A673 (cell line): ENCODE results near the gene RTEL1. TPM values are rescaled to one million over a fixed set of nuclear protein-coding genes. Genes with fewer than 3 reads are reported as not detected.

Experiments
- BruUV-seq: library from RNA; stranded (reverse); fragments of 400-500 nt; replicated peaks from 2 replicates; lab custom pipeline; 2021; lab: Mats Ljungman, UMichigan
- CTCF ChIA-PET: fragments of 300-600 bp; sonication (Branson Sonifier 250); formaldehyde crosslinking; loops from one replicate; lab custom pipeline; 2022; ENCODE audit warnings: antibody characterized with exemption; lab: Charles Lee
- POLR2A ChIA-PET: fragments of 300-600 bp; sonication (Branson Sonifier 250); formaldehyde crosslinking; loops from one replicate; lab custom pipeline; 2022; ENCODE audit warnings: antibody characterized with exemption; ENCODE audit not compliant: low non-redundant PET; lab: Charles Lee
- DNase-seq: peaks from one replicate; pipeline ENCODE4 v3.0.0-alpha.2; 2015; ENCODE audit warnings: low spot score
- H3K27ac ChIP-seq: fragments of 200-600 bp; sonication (generic); 2 replicates; pipeline ENCODE4 v1.5.1; 2016; ENCODE audit warnings: mixed run types, low read depth, mild to moderate bottlenecking, mixed read lengths, antibody characterized with exemption, low read length; ENCODE audit not compliant: poor library complexity, severe bottlenecking
- H3K27me3 ChIP-seq: fragments of 200-600 bp; sonication (generic); replicated peaks from 2 replicates; pipeline ENCODE4 v1.6.1; 2017; ENCODE audit warnings: mixed run types, low read depth, mild to moderate bottlenecking, mixed read lengths, antibody characterized with exemption, low read length; ENCODE audit not compliant: insufficient read depth, poor library complexity
- H3K36me3 ChIP-seq: fragments of 200-600 bp; sonication (generic); 2 replicates; pipeline ENCODE4 v1.6.1; 2016; ENCODE audit warnings: mixed run types, mild to moderate bottlenecking, mixed read lengths, antibody characterized with exemption, low read length; ENCODE audit not compliant: insufficient read depth, poor library complexity, severe bottlenecking
- H3K4me1 ChIP-seq: fragments of 200-600 bp; sonication (generic); 2 replicates; pipeline ENCODE4 v1.6.1; 2017; ENCODE audit warnings: mixed run types, mild to moderate bottlenecking, mixed read lengths, antibody characterized with exemption, low read length; ENCODE audit not compliant: insufficient read depth, poor library complexity, severe bottlenecking
- H3K4me3 ChIP-seq: fragments of 200-600 bp; sonication (generic); 2 replicates; pipeline ENCODE4 v1.5.1; 2016; ENCODE audit warnings: low read depth, mixed run types, mild to moderate bottlenecking, mixed read lengths, low read length; ENCODE audit not compliant: poor library complexity, severe bottlenecking
- H3K9me3 ChIP-seq: fragments of 200-600 bp; sonication (generic); 2 replicates; pipeline ENCODE4 v1.6.1; 2016; ENCODE audit warnings: mixed run types, low read depth, mild to moderate bottlenecking, mixed read lengths, antibody characterized with exemption, low read length; ENCODE audit not compliant: poor library complexity, severe bottlenecking
- EZH2 ChIP-seq: fragments of 200-600 bp; sonication (generic); IDR thresholded peaks from 2 replicates; pipeline ENCODE4 v1.6.1; 2017; ENCODE audit warnings: borderline replicate concordance, low read depth, mild to moderate bottlenecking, mixed read lengths, antibody characterized with exemption, low read length; ENCODE audit not compliant: poor library complexity, severe bottlenecking
- intact Hi-C: fragments of 100-400 bp; cut with micrococcal nuclease; formaldehyde crosslinking; loops from one replicate; pipeline ENCODE4 v1.10.0; 2022; ENCODE audit not compliant: unreplicated experiment
- total RNA-seq: library from RNA; stranded (reverse); gene quantifications from 2 replicates; pipeline ENCODE4 v1.2.3, GENCODE V29; 2021
- TF ChIP-seq, protein P1 (sequence below): fragments of 300-800, 200-600 bp; sonication (generic); conservative IDR thresholded peaks from 2 replicates; pipeline ENCODE4 v1.5.1; 2017; ENCODE audit warnings: low read depth, mild to moderate bottlenecking, antibody characterized with exemption, low read length, moderate library complexity, mixed read lengths

RTEL1 gene
- total RNA-seq, 1 experiment from 2014 or later, result 45.6 TPM

DNA sequence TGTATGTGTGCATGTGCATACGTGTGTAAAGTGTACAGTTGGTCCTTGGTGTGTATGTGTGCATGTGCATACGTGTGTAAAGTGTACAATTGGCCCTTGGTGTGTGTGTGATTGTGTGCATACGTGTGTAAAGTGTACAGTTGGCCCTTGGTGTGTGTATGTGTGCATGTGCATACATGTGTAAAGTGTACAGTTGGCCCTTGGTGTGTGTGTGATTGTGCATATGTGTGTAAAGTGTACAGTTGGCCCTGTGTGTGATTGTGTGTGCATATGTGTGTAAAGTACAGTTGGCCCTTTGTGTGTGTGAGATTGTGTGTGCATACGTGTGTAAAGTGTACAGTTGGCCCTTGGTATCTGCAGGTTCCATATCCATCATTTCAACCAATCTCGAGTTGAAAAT lies 73.3 kb downstream of the RTEL1 start:
- no peaks in the 10 kb centered on the region for H3K27me3 ChIP-seq
- H3K27ac ChIP-seq, result no peak overlapping the region
- H3K4me3 ChIP-seq, result no peak overlapping the region
- intact Hi-C loops, result no loop called here
- no peak for DNase-seq
- H3K9me3 ChIP-seq, result no peaks in the 10 kb centered on the region
- ChIA-PET CTCF (no interaction called here), POLR2A (no interaction called here)
- peaks cover 8% of the 10 kb centered on the region for H3K36me3 ChIP-seq
- no peaks in the 10 kb centered on the region for H3K4me1 ChIP-seq
- BruUV-seq, result no TSS peak
- no peak for TF ChIP-seq EZH2
- TF ChIP-seq, protein P1, sequence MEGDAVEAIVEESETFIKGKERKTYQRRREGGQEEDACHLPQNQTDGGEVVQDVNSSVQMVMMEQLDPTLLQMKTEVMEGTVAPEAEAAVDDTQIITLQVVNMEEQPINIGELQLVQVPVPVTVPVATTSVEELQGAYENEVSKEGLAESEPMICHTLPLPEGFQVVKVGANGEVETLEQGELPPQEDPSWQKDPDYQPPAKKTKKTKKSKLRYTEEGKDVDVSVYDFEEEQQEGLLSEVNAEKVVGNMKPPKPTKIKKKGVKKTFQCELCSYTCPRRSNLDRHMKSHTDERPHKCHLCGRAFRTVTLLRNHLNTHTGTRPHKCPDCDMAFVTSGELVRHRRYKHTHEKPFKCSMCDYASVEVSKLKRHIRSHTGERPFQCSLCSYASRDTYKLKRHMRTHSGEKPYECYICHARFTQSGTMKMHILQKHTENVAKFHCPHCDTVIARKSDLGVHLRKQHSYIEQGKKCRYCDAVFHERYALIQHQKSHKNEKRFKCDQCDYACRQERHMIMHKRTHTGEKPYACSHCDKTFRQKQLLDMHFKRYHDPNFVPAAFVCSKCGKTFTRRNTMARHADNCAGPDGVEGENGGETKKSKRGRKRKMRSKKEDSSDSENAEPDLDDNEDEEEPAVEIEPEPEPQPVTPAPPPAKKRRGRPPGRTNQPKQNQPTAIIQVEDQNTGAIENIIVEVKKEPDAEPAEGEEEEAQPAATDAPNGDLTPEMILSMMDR, result no peak

DNA sequence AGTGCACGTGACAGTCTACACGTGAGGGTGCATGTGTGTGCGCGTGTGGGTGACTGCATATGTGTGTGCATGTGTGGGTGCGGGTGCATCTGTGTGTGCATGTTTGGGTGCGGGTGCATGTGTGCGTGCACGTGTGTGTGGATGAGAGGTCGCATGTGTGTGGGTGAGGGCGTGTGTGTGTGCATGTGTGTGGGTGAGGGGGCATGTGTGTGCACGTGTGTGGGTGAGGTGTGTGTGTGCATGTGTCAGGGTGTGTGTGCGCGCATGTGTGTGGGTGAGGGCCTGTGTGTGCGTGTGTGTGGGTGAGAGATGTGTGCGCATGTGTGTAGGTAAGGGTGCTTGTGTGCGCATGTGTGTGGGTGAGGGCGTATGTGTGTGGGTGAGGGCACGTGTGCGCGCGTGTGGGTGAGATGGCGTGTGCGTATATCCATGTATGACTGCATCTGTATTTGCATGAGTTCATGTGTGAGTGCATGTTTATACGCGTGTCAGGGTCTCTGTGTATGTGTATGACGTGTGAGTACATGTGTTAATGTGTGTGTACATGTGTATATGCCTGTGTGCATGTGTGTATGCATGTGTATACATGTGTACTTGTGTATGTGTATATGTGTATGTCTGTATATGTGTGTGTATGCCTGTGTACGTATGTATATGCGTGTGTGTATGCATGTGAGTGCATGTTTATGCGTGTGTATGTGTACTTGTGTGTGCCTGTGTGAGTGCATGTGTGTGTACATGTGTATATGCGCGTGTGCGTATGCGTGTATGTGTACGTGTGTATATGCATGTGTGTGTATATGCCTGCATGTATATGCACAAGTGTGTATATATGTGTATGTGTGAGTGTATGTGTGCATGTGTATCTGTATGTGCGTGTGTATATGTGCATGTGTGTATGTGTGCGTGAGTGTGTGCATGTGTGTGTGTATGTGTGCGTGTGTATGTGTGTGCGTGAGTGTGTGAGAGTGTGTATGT lies 74.3 kb downstream of the RTEL1 start:
- no peak for DNase-seq
- Histone ChIP-seq H3K27ac (no peak overlapping the region), H3K4me1 (no peaks in the 10 kb centered on the region), H3K27me3 (no peaks in the 10 kb centered on the region), H3K4me3 (no peak overlapping the region), H3K9me3 (no peaks in the 10 kb centered on the region), H3K36me3 (peaks cover 8% of the 10 kb centered on the region)
- CTCF ChIA-PET, result no interaction called here
- no TSS peak for BruUV-seq
- intact Hi-C loops, result no loop called here
- POLR2A ChIA-PET, result no interaction called here
- TF ChIP-seq, protein P1, result no peak
- TF ChIP-seq EZH2, result no peak

DNA sequence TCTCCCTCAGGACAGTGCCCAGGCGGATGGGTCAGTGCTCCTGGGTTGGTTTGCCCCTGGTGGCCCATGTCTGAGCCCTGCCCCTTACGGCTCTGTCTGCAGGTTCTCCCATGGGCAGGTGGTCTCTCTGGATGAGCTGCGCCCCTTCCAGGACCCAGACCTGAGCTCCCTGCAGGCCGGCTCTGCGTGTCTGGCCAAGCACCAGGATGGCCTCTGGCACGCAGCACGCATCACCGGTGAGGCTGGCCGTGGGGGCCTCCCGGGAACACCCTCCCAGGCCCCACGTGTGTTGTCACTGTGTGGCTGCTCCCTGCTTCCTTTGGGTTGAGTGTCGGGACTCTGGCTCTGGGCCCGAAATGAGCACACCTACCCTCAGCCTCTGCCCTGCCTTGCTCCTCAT lies 75.0 kb downstream of the RTEL1 start:
- Histone ChIP-seq H3K9me3 (no peaks in the 10 kb centered on the region), H3K27me3 (no peaks in the 10 kb centered on the region), H3K27ac (no peak overlapping the region), H3K4me3 (no peak overlapping the region), H3K36me3 (peaks cover 8% of the 10 kb centered on the region), H3K4me1 (no peaks in the 10 kb centered on the region)
- TF ChIP-seq, protein P1, result no peak
- TF ChIP-seq EZH2, result no peak
- no peak for DNase-seq
- intact Hi-C loops, result no loop called here
- ChIA-PET POLR2A (no interaction called here), CTCF (no interaction called here)
- no TSS peak for BruUV-seq
